ENCODE results near the gene ASB10.

DNA sequence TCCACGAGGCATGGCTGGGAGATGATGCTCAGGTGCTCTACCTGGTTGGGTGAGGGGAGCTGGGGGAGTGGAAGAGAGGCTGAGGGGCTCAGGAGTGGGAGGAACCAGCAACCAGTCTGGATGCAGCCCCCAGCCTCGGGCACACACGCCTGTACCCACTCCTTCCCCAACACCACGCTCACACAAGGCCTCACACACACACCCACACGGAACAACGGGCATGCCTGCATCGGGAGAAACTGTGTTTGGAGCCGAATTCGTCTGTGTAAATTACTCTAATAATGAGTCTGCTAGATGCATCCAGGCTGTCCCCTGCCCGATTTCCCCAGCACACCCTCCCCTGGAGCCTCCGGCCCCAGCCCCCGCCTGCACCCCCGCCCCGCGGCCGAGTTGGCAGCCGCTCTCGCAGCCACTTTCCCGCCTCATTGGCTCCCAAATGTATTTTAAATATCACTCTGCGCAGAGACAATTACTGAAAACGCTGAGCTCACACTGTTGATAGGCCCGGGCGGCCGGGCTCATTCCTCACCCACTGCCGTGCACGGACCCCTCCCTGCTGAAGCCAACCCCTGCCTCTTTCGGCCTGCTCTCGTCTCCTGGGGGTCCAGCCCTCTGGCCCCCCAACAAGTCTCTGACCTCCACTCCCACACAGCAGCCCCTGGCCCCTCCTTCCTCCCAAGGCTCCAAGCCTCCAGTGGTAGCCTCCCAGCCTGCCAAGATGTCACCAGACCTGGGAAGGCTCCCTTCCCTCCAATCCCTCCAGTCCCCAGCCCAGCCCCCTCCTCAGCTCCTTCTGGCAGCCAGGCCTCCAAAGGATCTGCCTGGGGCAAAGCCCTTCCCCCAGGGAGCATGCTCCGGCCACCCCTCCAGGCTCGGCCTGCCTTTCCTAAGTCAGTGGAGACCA is 12.1 kb upstream of the ASB10 start:
- TF ChIP-seq, protein P1, sequence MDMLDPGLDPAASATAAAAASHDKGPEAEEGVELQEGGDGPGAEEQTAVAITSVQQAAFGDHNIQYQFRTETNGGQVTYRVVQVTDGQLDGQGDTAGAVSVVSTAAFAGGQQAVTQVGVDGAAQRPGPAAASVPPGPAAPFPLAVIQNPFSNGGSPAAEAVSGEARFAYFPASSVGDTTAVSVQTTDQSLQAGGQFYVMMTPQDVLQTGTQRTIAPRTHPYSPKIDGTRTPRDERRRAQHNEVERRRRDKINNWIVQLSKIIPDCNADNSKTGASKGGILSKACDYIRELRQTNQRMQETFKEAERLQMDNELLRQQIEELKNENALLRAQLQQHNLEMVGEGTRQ (IDR thresholded peaks at IDR 0.05): no peak
- TF ChIP-seq, protein P2, sequence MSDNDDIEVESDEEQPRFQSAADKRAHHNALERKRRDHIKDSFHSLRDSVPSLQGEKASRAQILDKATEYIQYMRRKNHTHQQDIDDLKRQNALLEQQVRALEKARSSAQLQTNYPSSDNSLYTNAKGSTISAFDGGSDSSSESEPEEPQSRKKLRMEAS (IDR thresholded peaks at IDR 0.05): no peak
- no peak for TF ChIP-seq HDAC2 (IDR thresholded peaks at IDR 0.05)
- TF ChIP-seq, protein P3, sequence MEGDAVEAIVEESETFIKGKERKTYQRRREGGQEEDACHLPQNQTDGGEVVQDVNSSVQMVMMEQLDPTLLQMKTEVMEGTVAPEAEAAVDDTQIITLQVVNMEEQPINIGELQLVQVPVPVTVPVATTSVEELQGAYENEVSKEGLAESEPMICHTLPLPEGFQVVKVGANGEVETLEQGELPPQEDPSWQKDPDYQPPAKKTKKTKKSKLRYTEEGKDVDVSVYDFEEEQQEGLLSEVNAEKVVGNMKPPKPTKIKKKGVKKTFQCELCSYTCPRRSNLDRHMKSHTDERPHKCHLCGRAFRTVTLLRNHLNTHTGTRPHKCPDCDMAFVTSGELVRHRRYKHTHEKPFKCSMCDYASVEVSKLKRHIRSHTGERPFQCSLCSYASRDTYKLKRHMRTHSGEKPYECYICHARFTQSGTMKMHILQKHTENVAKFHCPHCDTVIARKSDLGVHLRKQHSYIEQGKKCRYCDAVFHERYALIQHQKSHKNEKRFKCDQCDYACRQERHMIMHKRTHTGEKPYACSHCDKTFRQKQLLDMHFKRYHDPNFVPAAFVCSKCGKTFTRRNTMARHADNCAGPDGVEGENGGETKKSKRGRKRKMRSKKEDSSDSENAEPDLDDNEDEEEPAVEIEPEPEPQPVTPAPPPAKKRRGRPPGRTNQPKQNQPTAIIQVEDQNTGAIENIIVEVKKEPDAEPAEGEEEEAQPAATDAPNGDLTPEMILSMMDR (IDR thresholded peaks at IDR 0.05): no peak
- TF ChIP-seq, protein P4, sequence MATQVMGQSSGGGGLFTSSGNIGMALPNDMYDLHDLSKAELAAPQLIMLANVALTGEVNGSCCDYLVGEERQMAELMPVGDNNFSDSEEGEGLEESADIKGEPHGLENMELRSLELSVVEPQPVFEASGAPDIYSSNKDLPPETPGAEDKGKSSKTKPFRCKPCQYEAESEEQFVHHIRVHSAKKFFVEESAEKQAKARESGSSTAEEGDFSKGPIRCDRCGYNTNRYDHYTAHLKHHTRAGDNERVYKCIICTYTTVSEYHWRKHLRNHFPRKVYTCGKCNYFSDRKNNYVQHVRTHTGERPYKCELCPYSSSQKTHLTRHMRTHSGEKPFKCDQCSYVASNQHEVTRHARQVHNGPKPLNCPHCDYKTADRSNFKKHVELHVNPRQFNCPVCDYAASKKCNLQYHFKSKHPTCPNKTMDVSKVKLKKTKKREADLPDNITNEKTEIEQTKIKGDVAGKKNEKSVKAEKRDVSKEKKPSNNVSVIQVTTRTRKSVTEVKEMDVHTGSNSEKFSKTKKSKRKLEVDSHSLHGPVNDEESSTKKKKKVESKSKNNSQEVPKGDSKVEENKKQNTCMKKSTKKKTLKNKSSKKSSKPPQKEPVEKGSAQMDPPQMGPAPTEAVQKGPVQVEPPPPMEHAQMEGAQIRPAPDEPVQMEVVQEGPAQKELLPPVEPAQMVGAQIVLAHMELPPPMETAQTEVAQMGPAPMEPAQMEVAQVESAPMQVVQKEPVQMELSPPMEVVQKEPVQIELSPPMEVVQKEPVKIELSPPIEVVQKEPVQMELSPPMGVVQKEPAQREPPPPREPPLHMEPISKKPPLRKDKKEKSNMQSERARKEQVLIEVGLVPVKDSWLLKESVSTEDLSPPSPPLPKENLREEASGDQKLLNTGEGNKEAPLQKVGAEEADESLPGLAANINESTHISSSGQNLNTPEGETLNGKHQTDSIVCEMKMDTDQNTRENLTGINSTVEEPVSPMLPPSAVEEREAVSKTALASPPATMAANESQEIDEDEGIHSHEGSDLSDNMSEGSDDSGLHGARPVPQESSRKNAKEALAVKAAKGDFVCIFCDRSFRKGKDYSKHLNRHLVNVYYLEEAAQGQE (IDR thresholded peaks at IDR 0.05): no peak

All from A549 (cell line).